ENCODE data around the gene ISG20.

The ISG20 gene

DNA sequence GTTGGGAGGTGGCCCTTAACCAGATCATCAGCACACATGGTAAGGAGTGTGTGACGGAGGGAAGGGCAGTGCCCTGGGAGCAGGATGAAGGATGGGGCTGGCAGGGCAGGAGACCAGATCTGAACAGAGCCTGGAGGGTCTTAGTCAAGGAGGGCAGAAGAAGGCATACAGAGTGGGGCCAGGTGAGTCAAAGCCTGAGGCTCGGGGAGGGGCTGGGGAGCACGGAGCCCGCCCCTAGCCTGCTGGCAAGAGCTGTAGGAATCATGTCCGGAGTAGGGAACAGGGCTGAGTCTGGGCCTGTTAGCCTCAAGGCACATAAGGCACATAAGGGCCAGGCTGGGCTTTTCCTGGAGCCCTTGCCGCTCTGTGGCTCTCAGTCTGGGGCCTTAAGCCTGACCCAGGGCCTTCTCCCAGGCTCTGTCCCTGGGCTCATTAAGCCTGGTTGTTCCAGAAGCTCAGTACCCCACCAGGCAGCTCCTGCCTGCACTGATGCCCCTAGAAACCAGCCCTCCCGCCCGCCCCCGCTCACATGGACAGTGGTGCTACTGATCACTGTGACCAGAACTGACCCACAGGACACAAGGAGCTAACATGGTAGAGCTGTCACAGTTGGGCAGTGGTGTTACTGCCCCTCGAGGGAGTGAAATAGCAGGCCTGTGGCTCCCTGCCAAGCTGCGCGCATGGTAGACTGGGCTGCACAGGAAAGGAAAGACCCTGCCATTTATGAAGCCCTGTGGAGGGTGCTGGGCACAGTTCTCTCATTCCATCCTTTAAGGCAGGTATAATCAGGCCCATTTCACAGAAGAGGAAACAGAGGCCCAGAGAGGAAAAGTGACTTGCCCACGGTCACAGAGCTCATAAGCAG, 14.6 kb downstream of the ISG20 start:
- no peak for DNase-seq (ENCODE audit: low spot score)

GRCh38 chr15:88654430-88655102, 15.8 kb downstream of the ISG20 start:
- no peak for DNase-seq (ENCODE audit: low spot score)

DNA sequence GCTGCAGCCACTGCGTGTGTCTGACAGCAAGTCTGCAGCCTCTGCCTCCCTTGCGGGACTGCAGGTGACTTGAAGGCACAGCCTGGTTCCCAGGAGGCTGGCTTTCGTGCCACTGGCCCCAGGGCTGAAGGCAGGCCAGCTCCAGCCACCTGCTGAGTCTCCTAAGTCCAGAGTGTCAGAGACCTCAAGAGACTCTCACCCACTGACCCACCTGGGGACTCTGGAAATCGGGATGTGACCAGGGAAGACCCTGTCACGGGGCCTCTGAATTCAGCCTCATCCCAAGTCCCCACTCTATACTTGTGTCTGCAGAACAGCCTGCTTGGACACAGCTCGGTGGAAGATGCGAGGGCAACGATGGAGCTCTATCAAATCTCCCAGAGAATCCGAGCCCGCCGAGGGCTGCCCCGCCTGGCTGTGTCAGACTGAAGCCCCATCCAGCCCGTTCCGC, 16.3 kb downstream of the ISG20 start:
- no peak for DNase-seq (ENCODE audit: low spot score)

- no peak for DNase-seq (ENCODE audit: low spot score)
Measured at GRCh38 chr15:88655800-88656488, 17.1 kb downstream of the ISG20 start.

- DNase-seq (ENCODE audit: low spot score): no peak
Measured at GRCh38 chr15:88656760-88657221, 18.0 kb downstream of the ISG20 start.

DNA sequence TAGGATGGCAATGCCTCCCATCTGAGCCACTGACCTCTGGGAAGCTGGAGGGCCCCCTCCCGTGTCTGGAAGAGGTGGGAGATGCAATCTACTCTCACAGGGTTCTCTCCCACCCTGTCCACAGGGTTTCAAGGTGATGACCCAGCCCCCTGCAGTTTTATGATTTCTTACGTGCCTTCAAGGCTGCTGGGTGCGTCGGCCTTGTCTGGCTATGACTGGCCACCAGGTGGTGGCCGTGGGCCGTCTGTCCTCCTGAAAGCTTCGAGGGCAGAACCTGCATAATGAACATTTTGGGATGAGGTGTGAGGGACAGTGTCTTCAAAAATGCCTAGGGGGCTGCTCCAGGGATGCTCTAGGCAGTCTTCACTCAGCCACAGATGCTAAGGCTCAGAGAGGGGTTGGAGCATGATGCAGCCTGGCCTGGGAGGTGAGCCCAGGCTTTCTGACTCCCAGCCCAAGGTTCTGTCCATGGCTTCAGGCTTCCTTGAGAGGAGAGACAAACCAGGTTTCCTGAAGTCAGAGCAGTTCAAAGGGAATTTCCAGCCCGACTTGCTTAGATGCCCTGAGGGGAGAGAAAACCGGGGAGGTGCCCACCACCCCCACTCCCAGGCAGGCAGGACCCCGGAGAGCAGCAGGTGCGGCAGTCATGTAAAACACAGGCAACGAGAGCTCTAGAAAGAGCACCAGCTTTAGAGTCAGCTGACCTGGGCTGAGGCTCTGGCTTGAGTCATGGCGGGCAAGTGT, 18.7 kb downstream of the ISG20 start:
- DNase-seq (ENCODE audit: low spot score): no peak

DNA sequence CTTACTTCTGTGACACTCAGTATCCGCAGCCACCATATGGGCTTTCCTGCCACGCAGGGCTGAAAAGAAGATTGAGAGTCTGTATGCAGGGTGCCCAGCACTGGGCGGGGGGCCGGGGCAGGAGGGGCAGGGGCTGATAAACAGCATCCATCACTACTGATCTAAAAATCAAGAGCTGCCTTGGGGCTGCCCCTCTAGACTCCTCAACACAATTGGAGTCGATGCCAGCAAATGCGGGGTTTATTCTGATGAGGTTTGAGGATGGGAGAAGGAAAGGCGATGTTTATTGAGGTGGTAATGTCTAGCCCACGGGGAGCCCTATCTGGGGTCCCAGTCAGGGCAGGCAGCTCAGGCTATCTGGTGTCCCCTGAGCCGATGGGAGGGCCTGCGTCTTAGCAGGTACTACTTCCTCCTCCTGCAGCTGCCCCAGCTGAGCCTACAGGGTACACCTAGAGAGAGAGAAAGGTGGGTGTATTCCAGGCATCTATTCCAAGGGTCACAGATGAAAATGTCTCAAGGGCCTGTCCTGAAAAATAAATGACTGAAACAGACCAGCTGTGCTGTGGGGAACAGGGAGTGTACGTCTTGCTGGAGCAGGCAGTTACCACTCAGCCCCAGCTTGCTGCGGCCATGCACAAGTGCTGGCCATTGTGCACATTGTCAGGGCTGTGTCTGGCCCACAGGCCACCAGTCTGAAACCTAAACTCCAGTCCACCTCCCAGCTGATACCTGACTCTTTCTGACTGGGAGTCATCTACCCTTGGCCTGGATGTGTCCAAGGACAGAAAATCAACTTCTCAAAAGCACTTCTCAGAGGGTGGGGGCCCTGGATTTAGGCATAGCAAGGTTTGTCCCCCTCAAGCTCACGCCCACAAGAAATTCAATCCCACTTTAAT, 19.5 kb downstream of the ISG20 start:
- DNase-seq (ENCODE audit: low spot score): no peak

- DNase-seq (ENCODE audit: low spot score): no peak
Measured at GRCh38 chr15:88658972-88659931, 20.4 kb downstream of the ISG20 start.

DNA sequence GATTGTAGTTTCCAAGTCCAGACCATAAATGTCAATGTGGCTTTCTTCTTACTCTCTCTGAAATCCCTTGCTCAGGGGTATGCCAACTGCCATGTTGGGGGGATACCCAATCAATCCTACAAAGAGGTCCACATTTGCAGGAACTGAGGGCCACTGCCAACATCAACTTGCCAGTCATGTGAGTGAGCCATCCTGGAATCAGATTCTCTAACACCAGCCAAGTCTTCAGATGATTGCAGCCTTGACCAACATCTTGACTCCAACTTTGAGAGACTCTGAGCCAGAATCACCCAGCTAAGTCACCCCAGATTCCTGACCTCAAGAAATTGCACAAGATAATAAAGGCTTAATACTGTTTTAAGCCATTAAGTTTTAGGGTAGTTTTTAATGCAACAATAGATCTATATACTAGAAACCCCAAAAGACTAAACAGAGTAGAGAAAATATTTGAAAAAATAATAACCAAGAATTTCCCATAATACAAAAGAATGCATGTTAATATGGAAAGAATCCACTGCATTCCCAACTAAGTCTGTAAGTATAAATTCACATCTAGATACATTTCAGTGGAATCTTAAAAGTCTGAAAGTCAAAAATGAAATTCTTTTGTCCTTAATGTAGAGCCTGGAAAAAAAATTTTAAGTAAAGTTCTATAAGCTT, 22.4 kb downstream of the ISG20 start:
- no peak for DNase-seq (ENCODE audit: low spot score)

DNA sequence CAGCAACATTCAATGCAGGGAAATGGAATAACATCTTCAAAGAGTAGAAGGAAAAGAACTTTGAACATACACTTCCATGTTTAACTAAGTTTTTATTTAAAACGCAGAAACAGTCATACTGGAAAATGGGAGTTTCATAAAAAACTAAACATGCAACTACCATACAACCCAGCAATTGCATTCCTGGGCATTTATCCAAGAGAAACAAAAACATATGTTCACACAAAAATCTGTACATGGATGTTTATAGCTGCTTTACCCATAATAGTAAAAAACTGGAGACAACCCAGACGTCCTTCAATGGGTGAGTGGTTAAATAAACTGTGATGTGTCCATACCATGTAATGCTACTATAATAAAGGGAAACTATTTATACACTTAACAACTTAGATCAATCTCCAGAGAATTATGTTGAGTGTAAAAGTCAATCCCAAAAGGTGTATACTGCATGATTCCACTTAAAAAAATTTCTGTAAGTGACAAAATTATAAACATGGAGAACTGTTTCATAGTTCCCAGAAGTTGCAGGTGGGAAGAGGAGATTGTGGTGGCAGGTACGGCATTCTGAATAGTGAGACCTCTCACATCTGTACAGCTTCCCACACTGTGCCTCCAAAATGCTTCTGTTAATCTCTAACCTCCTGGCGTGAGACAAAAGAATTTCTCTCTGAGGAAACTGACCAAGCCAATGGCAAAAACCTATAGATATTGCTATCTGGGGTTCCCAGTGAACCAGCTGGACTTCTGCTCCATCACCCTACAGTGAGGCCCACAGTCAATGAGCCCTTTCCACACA, 23.1 kb downstream of the ISG20 start:
- DNase-seq (ENCODE audit: low spot score): no peak

DNA sequence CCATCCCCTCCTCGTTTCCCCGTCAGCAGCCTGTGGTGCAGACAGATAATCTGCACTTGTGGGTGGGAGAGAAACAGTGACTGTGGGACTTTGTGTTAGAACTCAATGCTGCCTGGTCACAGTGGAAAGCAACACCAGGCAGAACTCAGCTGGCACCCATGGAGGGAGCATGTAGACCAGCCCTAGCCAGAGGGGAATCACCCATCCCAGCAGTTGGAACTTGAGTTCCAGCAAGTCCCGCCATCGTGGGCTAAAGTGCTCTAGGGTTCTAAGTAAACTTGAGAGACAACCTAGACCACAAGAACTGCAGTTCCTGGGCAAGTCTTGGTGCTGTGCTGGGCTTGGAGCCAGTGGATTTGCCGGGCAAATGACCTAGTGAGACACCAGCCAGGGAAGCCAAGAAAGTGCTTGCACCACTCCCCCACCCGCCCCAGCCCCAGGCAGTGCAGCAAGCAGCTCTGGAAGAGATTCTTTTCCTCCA, 24.4 kb downstream of the ISG20 start:
- no peak for DNase-seq (ENCODE audit: low spot score)

DNA sequence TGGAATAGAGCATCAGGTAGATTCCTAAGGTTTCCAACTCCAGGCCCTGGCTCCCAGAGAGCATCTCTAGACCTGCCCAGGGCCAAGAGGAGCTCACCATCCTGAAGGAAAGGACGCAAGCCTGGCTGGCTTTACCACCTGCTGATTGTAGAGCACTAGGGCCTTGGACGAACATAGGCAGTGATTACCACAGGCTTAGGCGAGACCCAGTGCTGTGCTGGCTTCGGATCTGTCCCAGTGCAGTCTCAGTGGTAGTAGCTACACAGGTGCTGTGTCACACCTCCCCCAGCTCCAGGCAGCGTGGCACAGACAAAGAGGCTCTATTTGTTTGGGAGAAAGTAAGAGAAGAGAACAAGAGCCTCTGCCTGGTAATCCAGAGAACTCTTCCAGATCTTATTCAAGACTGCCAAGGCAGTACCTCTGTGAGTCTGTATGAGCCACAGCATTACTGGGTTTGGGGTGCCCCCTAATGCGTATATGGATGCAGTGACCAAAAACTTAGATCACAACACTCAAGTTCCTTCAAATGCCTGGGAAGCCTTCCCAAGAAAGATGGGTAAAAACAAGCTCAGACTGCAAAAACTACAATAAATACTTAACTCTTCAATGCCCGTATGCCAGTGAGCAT, 25.4 kb downstream of the ISG20 start:
- DNase-seq (ENCODE audit: low spot score): peak; percentile 28

DNA sequence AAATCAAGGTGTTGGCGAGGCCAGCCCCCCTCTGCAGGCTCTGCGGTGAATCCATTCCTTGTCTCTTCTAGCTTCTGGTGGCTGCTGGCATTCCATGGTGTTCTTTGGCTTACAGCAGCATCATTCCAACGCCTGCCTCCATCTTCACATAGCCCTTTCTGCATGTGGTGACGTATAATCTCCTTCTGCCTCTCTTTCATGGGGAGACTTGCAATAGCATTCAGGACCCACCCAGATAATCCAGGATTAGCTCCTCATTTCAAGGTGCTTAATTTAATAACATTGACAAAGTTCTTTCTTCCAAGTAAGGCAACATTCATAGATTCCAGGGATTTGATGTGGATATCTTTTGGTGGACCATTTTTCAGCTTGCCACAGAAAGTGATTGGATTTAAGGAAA, 35.8 kb downstream of the ISG20 start:
- DNase-seq (ENCODE audit: low spot score): no peak

DNA sequence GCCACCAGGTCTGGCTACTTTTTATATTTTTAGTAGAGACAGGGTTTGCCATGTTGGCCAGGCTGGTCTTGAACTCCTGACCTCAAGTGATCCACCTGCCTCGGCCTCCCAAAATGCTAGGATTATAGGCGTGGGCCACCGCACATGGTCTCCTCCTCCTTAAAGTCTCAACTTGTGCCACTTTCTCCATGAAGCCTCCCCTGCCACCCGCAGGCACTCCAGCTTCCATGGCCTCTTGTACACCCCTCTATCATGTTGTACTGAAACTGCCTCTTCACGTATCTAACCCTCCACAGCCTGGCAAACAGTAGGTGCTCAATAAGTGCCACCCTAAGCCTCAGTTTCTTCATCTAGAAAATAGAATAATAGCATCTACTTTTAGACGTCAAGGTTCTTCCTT, 39.9 kb downstream of the ISG20 start:
- DNase-seq (ENCODE audit: low spot score): no peak

- DNase-seq (ENCODE audit: low spot score): no peak
Measured at GRCh38 chr15:88680241-88681001, 41.6 kb downstream of the ISG20 start.

GRCh38 chr15:88681610-88682221, 42.9 kb downstream of the ISG20 start:
- no peak for DNase-seq (ENCODE audit: low spot score)

- DNase-seq (ENCODE audit: low spot score): no peak
Measured at GRCh38 chr15:88684345-88684744, 45.5 kb downstream of the ISG20 start.
